Fibroblast of the aortic adventitia (primary cell): ENCODE data around the gene TPM3. TPM values are rescaled to one million over a fixed set of nuclear protein-coding genes. Genes with fewer than 3 reads are reported as not detected.

Experiments
- DNase-seq: peaks from one replicate; pipeline ENCODE4 v3.0.0-alpha.2; 2010; ENCODE audit warnings: low read depth
- H3K4me3 ChIP-seq: 2 replicates; pipeline ENCODE4 v1.5.1; 2011; ENCODE audit warnings: low read depth, mild to moderate bottlenecking, control low read depth, low read length, moderate library complexity
- CTCF ChIP-seq: IDR thresholded peaks from 2 replicates; pipeline ENCODE4 v1.5.1; 2011; ENCODE audit warnings: mild to moderate bottlenecking, low read length, control low read depth, inconsistent platforms; ENCODE audit not compliant: insufficient read depth
- small RNA-seq: library from RNA; depleted of rRNA; stranded (forward); fragments of <200 nt; gene quantifications from one replicate; pipeline ENCODE3, GENCODE V24; 2012
- total RNA-seq: library from RNA; depleted of rRNA; stranded (reverse); fragments of >200 nt; gene quantifications from 2 replicates; pipeline ENCODE4 v1.2.3, GENCODE V29; 2012; ENCODE audit warnings: low replicate concordance

TPM3 gene
- total RNA-seq, 1 donor = 649 TPM

- no peak for DNase-seq
- TF ChIP-seq CTCF = no peak
- H3K4me3 ChIP-seq = no peak overlapping the region
Observed at GRCh38 chr1:154115180-154115579, 76.7 kb downstream of the TPM3 start.

Small RNAs within 50 kb of the gene (small RNA-seq; reads per million reads assigned to genes)
- gene MIR190B = 0.83 reads per million, percentile 22 among the genes with 10 or more reads in this experiment

Other genes with a start within 250 kb of the TPM3 start
- 14.9 and 23.2 TPM in 2 replicates for gene DENND4B, start 245.4 kb downstream of the TPM3 start, total RNA-seq
- 6.6 and 8.6 TPM in 2 replicates for gene CRTC2, start 233.5 kb downstream of the TPM3 start, total RNA-seq
- 74.1 and 85.9 TPM in 2 replicates for gene SLC39A1, start 228.6 kb downstream of the TPM3 start, total RNA-seq
- 3.3 and 5.9 TPM in 2 replicates for gene CREB3L4, start 224.2 kb downstream of the TPM3 start, total RNA-seq
- 73.9 and 132 TPM in 2 replicates for gene JTB, start 214.4 kb downstream of the TPM3 start, total RNA-seq
- gene RAB13, start 205.8 kb downstream of the TPM3 start, total RNA-seq = 103 and 308 TPM in 2 replicates
- gene RPS27, start 201.3 kb downstream of the TPM3 start, total RNA-seq = 442 and 2,665 TPM in 2 replicates
- 0.09 TPM in 1 of 2 replicates, not detected in the other for gene NUP210L, start 37.0 kb downstream of the TPM3 start, total RNA-seq
- not detected in 2 replicates for gene CFAP141, start 14.2 kb upstream of the TPM3 start, total RNA-seq
- 115 and 121 TPM in 2 replicates for gene UBAP2L, start 28.9 kb upstream of the TPM3 start, total RNA-seq
- 115 and 141 TPM in 2 replicates for gene HAX1, start 80.5 kb upstream of the TPM3 start, total RNA-seq
- not detected in 2 replicates for gene AQP10, start 129.0 kb upstream of the TPM3 start, total RNA-seq
- 58.3 and 231 TPM in 2 replicates for gene ATP8B2, start 133.4 kb upstream of the TPM3 start, total RNA-seq
- 1.3 and 5.3 TPM in 2 replicates for gene IL6R, start 213.2 kb upstream of the TPM3 start, total RNA-seq